Measurements from ENCODE around the gene DOCK10.

The DOCK10 gene

DNA sequence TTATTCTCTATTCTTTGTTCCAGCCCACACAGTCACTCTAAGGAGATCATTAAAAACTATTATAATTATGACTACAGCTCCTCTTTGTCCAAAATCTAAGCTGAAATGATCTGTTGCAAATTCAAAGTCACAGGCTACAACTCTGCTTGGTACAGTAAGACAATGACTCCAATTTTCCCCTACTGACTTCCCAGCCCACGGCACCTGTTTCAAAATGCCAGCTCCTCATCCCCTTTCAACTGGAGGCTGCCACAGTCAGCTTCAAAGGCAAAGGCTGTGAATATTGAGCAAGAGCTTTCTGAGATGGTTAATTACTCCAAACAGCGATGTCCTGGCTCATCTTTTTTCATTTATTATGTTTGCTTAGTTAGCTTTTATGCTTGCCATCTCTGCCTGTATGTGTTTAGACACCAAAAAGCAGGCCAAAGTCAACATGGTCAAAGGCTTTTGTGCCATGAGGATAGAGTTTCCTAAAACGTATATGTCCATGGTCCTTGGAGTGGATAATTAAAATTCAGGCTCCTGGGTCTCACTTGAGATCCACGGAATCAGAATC, 141.1 kb downstream of the DOCK10 start:
- Histone ChIP-seq H3K36me3 (ENCODE audit: insufficient read depth, low read length) (no peaks in the 10 kb centered on the region), H3K9me3 (ENCODE audit: low read length) (no peaks in the 10 kb centered on the region), H3K4me3 (ENCODE audit: low read length) (no peak overlapping the region), H3K4me1 (ENCODE audit: insufficient read depth, low read length) (no peaks in the 10 kb centered on the region), H3K27me3 (ENCODE audit: insufficient read depth, low read length) (no peaks in the 10 kb centered on the region), H2AFZ (ENCODE audit: low read depth, low read length) (no peak overlapping the region)

DNA sequence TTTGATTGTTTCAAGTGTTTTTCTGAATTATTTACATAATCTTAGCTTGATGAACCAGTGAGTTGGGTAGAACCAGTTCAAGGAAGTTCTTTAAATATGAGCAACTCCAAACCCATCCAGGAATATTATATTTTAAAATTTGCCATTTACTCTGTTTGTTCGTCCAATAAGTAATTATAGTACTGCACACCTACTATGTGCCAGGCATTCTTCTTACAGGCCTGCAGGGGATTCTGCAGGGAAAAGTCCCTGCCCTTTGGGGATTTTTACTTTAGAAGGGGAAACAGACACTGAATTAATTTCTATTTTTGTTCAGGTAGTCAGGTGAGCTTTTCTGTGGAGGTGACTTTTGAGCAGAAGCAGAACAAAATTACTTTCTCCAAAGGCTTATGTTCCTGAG, 146.9 kb downstream of the DOCK10 start:
- Histone ChIP-seq H3K4me1 (ENCODE audit: insufficient read depth, low read length) (no peaks in the 10 kb centered on the region), H3K4me3 (ENCODE audit: low read length) (no peak overlapping the region), H3K36me3 (ENCODE audit: insufficient read depth, low read length) (no peaks in the 10 kb centered on the region), H2AFZ (ENCODE audit: low read depth, low read length) (no peak overlapping the region), H3K27me3 (ENCODE audit: insufficient read depth, low read length) (no peaks in the 10 kb centered on the region), H3K9me3 (ENCODE audit: low read length) (no peaks in the 10 kb centered on the region)

DNA sequence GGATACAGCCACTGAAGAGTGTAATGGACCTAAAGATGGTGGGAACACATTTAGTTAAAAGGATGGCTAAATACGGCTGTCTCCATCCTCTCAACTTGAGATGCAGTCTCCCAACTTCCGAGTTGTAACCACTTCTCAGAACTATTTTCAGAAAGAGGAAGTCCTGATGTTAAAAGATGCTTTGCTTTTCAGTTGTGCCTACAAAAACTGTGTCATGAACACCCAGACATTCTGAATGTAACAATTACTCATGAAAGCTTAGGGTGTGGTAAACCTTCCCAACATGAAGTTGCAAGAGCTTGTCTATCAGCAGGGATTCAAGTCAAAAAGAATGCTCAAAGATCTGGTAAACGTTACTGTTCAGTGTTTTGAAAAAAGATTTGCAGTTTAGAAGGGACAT, 147.9 kb downstream of the DOCK10 start:
- no peak overlapping the region for H2AFZ ChIP-seq (ENCODE audit: low read depth, low read length)
- H3K4me1 ChIP-seq (ENCODE audit: insufficient read depth, low read length): peaks cover 8% of the 10 kb centered on the region
- no peaks in the 10 kb centered on the region for H3K9me3 ChIP-seq (ENCODE audit: low read length)
- no peaks in the 10 kb centered on the region for H3K27me3 ChIP-seq (ENCODE audit: insufficient read depth, low read length)
- no peak overlapping the region for H3K4me3 ChIP-seq (ENCODE audit: low read length)
- H3K36me3 ChIP-seq (ENCODE audit: insufficient read depth, low read length): no peaks in the 10 kb centered on the region

DNA sequence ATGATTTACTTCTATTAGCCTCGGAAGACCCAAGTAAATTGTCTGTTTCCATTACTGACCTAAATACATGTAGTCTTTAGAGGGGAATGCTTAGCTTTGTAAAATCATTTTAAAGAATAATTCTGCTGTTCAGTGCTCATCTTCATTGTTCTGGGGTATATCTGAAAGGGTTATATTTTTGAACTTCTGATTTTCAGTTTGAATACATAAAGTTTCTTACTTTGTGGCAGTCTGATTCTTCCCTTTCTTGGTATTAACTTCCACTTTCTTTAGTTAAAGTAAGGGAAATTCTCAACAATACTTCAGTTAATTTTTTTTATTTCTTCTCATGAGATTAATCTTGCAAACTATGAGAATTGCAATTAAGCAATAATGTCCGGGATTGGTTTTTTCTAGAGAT, 148.4 kb downstream of the DOCK10 start:
- Histone ChIP-seq H2AFZ (ENCODE audit: low read depth, low read length) (no peak overlapping the region), H3K36me3 (ENCODE audit: insufficient read depth, low read length) (no peaks in the 10 kb centered on the region), H3K4me3 (ENCODE audit: low read length) (no peak overlapping the region), H3K27me3 (ENCODE audit: insufficient read depth, low read length) (no peaks in the 10 kb centered on the region), H3K4me1 (ENCODE audit: insufficient read depth, low read length) (peaks cover 8% of the 10 kb centered on the region), H3K9me3 (ENCODE audit: low read length) (no peaks in the 10 kb centered on the region)

DNA sequence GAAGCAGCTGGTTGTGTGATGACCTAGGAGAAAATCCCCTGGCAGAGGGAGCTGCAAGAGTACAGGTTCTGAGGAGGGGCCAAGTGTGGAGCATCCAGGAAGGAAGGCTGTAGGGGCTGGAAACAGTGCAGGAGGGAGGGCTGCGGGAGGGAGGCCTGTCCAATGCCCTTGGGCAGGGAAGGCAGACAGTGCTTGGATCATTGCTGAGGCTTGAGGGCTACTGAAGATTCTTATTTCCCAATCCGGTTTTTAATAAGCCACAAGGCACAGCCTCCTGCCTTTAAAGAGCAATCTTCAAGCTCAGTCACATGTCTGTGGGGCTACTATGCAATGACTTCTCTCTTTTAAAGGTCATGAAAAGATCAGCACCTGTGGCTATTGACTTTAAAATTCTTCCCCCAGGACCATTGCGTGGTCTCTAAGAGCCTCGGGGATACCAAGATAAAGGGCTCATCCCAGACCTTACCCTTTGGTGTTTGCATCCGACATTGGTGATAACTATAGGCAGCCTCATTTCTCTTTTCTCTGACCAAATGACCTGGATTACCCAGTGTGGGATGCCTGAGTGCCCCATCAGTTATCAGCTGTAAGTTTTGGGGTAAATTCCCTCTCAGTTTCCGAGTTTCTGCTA, 149.6 kb downstream of the DOCK10 start:
- no peak overlapping the region for H2AFZ ChIP-seq (ENCODE audit: low read depth, low read length)
- H3K4me3 ChIP-seq (ENCODE audit: low read length): no peak overlapping the region
- H3K9me3 ChIP-seq (ENCODE audit: low read length): no peaks in the 10 kb centered on the region
- no peaks in the 10 kb centered on the region for H3K27me3 ChIP-seq (ENCODE audit: insufficient read depth, low read length)
- H3K36me3 ChIP-seq (ENCODE audit: insufficient read depth, low read length): no peaks in the 10 kb centered on the region
- peaks cover 8% of the 10 kb centered on the region for H3K4me1 ChIP-seq (ENCODE audit: insufficient read depth, low read length)

DNA sequence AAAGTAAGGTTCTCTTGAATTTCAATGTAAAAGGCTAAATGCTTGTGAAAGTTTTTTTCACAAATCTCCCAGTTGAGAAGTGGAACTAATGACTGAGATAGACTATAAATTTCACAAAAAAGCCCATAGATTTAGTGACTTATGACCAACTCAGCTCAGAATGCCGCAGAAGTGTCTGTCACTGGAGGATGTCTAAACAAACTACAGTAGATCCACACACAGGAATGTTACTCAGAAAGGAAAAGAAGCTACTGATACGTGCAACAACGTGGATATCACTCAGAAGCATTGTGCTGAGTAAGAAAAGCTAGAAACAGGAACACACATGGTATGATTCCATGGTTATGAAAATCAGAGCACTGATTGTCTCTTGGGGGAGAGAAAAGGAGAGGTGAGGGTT, 151.9 kb downstream of the DOCK10 start:
- peaks cover 12% of the 10 kb centered on the region for H3K4me1 ChIP-seq (ENCODE audit: insufficient read depth, low read length)
- no peak overlapping the region for H3K4me3 ChIP-seq (ENCODE audit: low read length)
- H3K36me3 ChIP-seq (ENCODE audit: insufficient read depth, low read length): no peaks in the 10 kb centered on the region
- H2AFZ ChIP-seq (ENCODE audit: low read depth, low read length): peak overlapping the region; percentile 71
- no peaks in the 10 kb centered on the region for H3K9me3 ChIP-seq (ENCODE audit: low read length)
- no peaks in the 10 kb centered on the region for H3K27me3 ChIP-seq (ENCODE audit: insufficient read depth, low read length)

DNA sequence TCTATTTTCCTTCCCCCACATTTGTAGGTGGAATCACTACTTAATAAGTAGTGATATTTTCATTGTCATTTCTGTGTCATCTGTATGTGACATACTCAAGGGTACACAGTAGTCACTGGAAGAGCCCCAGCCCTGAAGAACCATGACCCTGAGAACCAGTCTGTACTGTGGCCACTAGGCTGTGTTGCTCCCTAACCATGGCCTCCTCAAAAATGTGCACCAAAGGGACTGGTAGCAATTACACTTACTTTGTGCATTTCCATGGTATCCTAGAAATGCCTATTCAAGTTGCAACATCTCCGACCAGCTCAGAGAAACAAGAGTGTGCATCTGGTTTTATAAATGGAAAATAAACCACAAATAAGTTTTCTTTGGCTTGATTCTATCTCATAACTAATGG, 155.1 kb downstream of the DOCK10 start:
- H3K4me1 ChIP-seq (ENCODE audit: insufficient read depth, low read length): peaks cover 12% of the 10 kb centered on the region

DNA sequence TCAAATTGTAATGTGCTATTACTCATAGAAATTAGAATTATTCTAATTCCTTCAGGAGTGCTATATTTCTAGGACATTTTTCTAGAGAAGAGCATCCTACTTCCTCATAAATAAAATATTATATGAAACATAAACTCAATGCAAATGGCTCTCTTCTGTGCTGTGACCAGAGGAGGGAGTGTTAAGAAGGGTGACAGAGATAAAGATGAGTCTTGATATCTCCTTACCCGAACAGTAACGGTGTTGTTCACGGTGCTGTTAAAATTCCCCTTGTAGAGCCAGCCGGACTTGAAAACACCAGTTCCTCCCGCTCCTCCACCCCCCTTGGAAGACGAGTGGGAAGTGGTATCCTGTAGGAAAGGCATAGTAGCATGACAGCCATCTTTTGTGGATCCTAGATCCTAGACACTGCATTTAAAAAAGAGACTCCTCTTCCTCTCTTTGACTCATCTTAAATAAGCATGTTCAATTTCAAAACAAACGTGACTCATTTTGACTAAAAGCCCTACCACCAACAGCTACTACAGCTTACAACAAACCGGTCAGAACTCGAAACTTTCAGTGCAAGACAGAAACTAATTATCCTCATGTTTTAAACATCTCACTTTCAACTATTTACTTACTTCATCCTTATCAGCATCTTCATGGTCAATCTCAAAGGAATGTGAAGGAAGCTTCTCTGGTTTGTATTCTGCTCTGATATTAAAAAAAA, 156.3 kb downstream of the DOCK10 start:
- peaks cover 12% of the 10 kb centered on the region for H3K4me1 ChIP-seq (ENCODE audit: insufficient read depth, low read length)
- H3K4me3 ChIP-seq (ENCODE audit: low read length): no peak overlapping the region
- H3K9me3 ChIP-seq (ENCODE audit: low read length): no peaks in the 10 kb centered on the region
- no peaks in the 10 kb centered on the region for H3K36me3 ChIP-seq (ENCODE audit: insufficient read depth, low read length)
- H3K27me3 ChIP-seq (ENCODE audit: insufficient read depth, low read length): no peaks in the 10 kb centered on the region
- peak overlapping the region; percentile 59 for H2AFZ ChIP-seq (ENCODE audit: low read depth, low read length)

More for the DNA sequence above, 155.1 kb downstream of the DOCK10 start:
- Histone ChIP-seq H3K4me3 (ENCODE audit: low read length) (no peak overlapping the region), H3K36me3 (ENCODE audit: insufficient read depth, low read length) (no peaks in the 10 kb centered on the region), H3K27me3 (ENCODE audit: insufficient read depth, low read length) (no peaks in the 10 kb centered on the region), H3K9me3 (ENCODE audit: low read length) (no peaks in the 10 kb centered on the region), H2AFZ (ENCODE audit: low read depth, low read length) (no peak overlapping the region)

DNA sequence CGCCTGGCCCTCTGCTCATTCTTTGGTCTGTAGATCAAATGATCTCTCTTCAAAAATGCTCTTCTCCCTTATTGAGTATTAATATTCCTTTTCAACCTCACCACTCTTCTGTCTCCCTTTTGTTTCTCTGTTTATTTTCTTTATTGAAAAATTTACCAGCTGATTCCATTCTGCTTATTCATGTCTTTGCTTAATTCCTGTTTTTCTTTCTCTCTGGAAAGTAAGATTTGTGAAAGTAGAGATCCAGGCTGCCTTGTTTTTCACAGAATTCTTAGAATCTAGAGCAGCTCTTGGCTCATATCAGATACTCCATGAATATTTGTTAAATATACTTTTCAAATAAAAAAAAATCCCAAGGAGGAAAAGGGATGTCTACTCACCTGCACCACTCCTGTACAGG, 157.0 kb downstream of the DOCK10 start:
- Histone ChIP-seq H3K36me3 (ENCODE audit: insufficient read depth, low read length) (no peaks in the 10 kb centered on the region), H3K27me3 (ENCODE audit: insufficient read depth, low read length) (no peaks in the 10 kb centered on the region), H3K4me3 (ENCODE audit: low read length) (no peak overlapping the region), H3K4me1 (ENCODE audit: insufficient read depth, low read length) (peaks cover 12% of the 10 kb centered on the region), H3K9me3 (ENCODE audit: low read length) (no peaks in the 10 kb centered on the region), H2AFZ (ENCODE audit: low read depth, low read length) (no peak overlapping the region)

DNA sequence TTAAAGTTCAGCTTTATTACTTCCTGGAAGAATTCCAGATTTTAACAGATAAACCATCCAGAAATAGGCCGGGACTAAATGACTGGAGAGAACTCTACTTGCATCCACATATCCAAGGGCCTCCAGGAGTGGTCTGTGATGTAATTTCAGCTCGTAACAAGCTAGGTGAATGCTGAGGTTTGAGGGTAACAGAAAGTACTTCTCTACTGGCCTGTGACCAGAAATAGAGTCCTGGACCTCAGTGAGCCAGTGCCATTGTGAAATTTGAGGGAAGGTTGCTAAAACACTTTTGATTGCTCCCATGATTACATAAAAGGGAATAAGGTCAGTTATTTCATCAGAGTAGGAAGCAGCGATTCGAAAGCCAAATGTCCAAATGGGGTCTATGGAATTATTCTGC, 158.1 kb downstream of the DOCK10 start:
- Histone ChIP-seq H2AFZ (ENCODE audit: low read depth, low read length) (no peak overlapping the region), H3K4me1 (ENCODE audit: insufficient read depth, low read length) (peaks cover 5% of the 10 kb centered on the region)

DNA sequence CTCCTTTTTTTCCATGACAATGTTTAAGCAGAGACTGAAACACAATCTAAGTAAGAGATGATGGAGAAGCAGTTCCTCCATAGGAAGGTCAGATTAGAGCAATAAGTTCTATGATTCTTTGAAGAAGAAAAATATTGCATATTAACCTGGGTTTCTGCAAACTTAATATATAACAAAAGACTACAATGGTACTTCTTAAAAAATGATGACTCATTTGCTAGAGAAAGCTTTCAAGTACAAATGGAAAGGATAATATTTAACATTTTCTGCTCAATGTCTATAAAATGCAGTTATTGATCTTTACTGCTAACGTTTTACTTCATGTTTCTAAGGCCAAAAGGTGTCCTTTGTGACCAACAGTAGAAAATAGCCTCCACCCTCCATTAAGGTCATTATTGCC, 158.6 kb downstream of the DOCK10 start:
- Histone ChIP-seq H3K27me3 (ENCODE audit: insufficient read depth, low read length) (no peaks in the 10 kb centered on the region), H3K4me1 (ENCODE audit: insufficient read depth, low read length) (peaks cover 5% of the 10 kb centered on the region), H2AFZ (ENCODE audit: low read depth, low read length) (no peak overlapping the region), H3K36me3 (ENCODE audit: insufficient read depth, low read length) (no peaks in the 10 kb centered on the region), H3K4me3 (ENCODE audit: low read length) (no peak overlapping the region), H3K9me3 (ENCODE audit: low read length) (no peaks in the 10 kb centered on the region)

More for the DNA sequence above, 158.1 kb downstream of the DOCK10 start:
- no peaks in the 10 kb centered on the region for H3K9me3 ChIP-seq (ENCODE audit: low read length)
- no peaks in the 10 kb centered on the region for H3K36me3 ChIP-seq (ENCODE audit: insufficient read depth, low read length)
- no peaks in the 10 kb centered on the region for H3K27me3 ChIP-seq (ENCODE audit: insufficient read depth, low read length)
- no peak overlapping the region for H3K4me3 ChIP-seq (ENCODE audit: low read length)

DNA sequence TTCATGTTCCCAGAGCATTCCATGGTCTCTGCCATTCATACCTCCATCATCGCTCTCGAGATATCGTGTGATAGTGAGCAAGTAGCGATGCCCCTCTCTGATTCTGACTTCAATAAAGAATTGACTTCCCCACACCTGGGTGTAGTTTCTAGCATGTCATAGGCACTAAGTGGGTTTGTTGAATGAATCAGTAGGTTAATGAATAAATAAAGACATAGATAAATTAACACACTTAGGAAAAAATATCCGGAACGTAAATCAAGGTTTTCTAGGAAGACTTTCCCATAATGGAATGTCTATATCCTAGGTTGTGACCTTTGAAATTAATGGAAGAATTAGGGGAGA, 159.1 kb downstream of the DOCK10 start:
- H3K27me3 ChIP-seq (ENCODE audit: insufficient read depth, low read length): no peaks in the 10 kb centered on the region
- no peaks in the 10 kb centered on the region for H3K36me3 ChIP-seq (ENCODE audit: insufficient read depth, low read length)
- H3K4me3 ChIP-seq (ENCODE audit: low read length): no peak overlapping the region
- H2AFZ ChIP-seq (ENCODE audit: low read depth, low read length): no peak overlapping the region
- no peaks in the 10 kb centered on the region for H3K9me3 ChIP-seq (ENCODE audit: low read length)
- peaks cover 5% of the 10 kb centered on the region for H3K4me1 ChIP-seq (ENCODE audit: insufficient read depth, low read length)

DNA sequence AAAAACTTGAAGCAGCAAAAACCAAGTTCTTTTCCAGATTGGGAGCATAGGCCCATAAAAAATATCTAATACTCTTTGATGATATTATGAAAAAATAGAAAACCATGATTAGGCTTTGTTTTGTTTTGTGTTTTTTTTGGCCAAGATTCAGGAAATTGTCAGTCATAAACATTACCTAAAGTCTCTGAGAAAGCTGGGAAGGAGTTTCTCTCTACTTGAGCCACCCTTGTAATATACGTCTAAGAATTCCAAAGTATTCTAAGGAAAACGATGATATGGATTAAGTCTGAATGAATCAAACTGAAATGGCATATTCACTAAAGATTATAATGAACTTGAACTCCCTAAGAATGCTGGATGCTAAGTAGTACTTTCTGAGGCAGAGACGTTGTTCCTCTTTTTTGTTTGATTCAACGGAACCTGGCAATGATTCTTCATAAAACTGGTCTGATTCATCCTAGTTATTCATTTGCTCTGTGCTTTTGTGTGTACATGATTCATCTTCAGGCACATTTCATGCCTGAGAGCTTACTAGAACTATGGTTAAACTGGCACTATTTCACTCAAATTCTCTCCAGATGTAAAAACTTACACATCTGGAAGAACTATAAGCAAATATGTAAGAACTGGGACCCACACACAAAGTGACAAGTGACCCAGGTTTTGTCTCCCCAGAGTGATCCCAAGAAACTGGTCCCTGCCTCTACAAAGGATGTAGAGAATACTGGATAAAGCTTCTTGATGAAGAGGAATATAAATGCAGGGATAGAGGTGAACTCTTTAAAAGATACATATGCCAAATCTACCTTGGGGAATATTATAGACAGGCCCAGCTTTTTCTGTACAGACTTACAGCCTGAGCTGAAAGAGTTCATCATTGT, 159.7 kb downstream of the DOCK10 start:
- Histone ChIP-seq H3K9me3 (ENCODE audit: low read length) (no peaks in the 10 kb centered on the region), H3K36me3 (ENCODE audit: insufficient read depth, low read length) (no peaks in the 10 kb centered on the region), H3K27me3 (ENCODE audit: insufficient read depth, low read length) (no peaks in the 10 kb centered on the region), H2AFZ (ENCODE audit: low read depth, low read length) (no peak overlapping the region), H3K4me1 (ENCODE audit: insufficient read depth, low read length) (peaks cover 5% of the 10 kb centered on the region), H3K4me3 (ENCODE audit: low read length) (no peak overlapping the region)

Data from neuron (in vitro differentiated cells).